UCSD-AML1 (cell line): ENCODE data around the gene LPP.
A peak's percentile ranks its signal among the peaks of the same experiment; 100 is the strongest.

Experiments
- DNase-seq: peaks from one replicate; lab custom pipeline; 2025; ENCODE audit not compliant: unreplicated experiment; lab: John Stamatoyannopoulos, UW

LPP gene

GRCh38 chr3:188168648-188169047 lies 14.7 kb downstream of the LPP start:
- DNase-seq: no peak

- no peak for DNase-seq
Observed at GRCh38 chr3:188169830-188170455, 16.0 kb downstream of the LPP start.

GRCh38 chr3:188170461-188171459 lies 16.8 kb downstream of the LPP start:
- DNase-seq: no peak

- no peak for DNase-seq
Observed at GRCh38 chr3:188171682-188172467, 17.9 kb downstream of the LPP start.

GRCh38 chr3:188174317-188175044 lies 20.5 kb downstream of the LPP start:
- DNase-seq: no peak

GRCh38 chr3:188176476-188176875 lies 22.5 kb downstream of the LPP start:
- no peak for DNase-seq

GRCh38 chr3:188176884-188177283 lies 22.9 kb downstream of the LPP start:
- no peak for DNase-seq

- no peak for DNase-seq
Observed at GRCh38 chr3:188177721-188178120, 23.8 kb downstream of the LPP start.

GRCh38 chr3:188178293-188178936 lies 24.5 kb downstream of the LPP start:
- DNase-seq: no peak

- DNase-seq: no peak
Observed at GRCh38 chr3:188179006-188179966, 25.3 kb downstream of the LPP start.

GRCh38 chr3:188180114-188180513 lies 26.2 kb downstream of the LPP start:
- no peak for DNase-seq

- DNase-seq: no peak
Observed at GRCh38 chr3:188183452-188183851, 29.5 kb downstream of the LPP start.

- no peak for DNase-seq
Observed at GRCh38 chr3:188184160-188184559, 30.2 kb downstream of the LPP start.

- DNase-seq: no peak
Observed at GRCh38 chr3:188184649-188185048, 30.7 kb downstream of the LPP start.

GRCh38 chr3:188185717-188186251 lies 31.8 kb downstream of the LPP start:
- peak; percentile 28 for DNase-seq

- no peak for DNase-seq
Observed at GRCh38 chr3:188187053-188187452, 33.1 kb downstream of the LPP start.

GRCh38 chr3:188188911-188189310 lies 35.0 kb downstream of the LPP start:
- no peak for DNase-seq

GRCh38 chr3:188191460-188191859 lies 37.5 kb downstream of the LPP start:
- no peak for DNase-seq

GRCh38 chr3:188192034-188192433 lies 38.1 kb downstream of the LPP start:
- DNase-seq: no peak
